AG09319 (cell line): ENCODE data around the gene VRK3.
A peak's percentile ranks its signal among the peaks of the same experiment; 100 is the strongest.

Experiments used
- DNase-seq: peaks from one replicate; pipeline ENCODE4 v3.0.0-alpha.2; 2010; ENCODE audit warnings: low read depth; ENCODE audit errors: extremely low read depth
- TF ChIP-seq, protein P1 (sequence below): IDR thresholded peaks from 2 replicates; pipeline ENCODE4 v1.5.1; 2011; ENCODE audit warnings: low read depth, mild to moderate bottlenecking, inconsistent platforms, low read length, moderate library complexity

The VRK3 gene

DNA sequence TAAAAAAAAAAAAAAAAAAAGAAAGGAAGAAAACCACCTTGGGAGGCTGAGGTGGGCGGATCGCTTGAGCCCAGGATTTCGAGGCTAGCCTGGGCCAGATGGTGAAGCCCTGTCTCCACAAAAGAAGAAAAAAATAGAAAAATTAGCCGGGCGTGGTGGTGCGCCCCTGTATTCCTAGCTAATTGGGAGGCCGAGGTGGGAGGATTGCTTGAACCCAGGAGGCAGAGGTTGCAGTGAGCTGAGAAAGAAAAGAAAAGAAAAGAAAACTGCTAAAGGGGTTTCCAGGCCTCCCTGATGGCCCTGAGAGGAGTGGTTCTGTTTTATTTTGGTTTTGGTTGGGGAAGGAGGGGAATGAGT, 1.4 kb upstream of the VRK3 start:
- no peak for DNase-seq
- TF ChIP-seq, protein P1, sequence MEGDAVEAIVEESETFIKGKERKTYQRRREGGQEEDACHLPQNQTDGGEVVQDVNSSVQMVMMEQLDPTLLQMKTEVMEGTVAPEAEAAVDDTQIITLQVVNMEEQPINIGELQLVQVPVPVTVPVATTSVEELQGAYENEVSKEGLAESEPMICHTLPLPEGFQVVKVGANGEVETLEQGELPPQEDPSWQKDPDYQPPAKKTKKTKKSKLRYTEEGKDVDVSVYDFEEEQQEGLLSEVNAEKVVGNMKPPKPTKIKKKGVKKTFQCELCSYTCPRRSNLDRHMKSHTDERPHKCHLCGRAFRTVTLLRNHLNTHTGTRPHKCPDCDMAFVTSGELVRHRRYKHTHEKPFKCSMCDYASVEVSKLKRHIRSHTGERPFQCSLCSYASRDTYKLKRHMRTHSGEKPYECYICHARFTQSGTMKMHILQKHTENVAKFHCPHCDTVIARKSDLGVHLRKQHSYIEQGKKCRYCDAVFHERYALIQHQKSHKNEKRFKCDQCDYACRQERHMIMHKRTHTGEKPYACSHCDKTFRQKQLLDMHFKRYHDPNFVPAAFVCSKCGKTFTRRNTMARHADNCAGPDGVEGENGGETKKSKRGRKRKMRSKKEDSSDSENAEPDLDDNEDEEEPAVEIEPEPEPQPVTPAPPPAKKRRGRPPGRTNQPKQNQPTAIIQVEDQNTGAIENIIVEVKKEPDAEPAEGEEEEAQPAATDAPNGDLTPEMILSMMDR, result no peak

DNA sequence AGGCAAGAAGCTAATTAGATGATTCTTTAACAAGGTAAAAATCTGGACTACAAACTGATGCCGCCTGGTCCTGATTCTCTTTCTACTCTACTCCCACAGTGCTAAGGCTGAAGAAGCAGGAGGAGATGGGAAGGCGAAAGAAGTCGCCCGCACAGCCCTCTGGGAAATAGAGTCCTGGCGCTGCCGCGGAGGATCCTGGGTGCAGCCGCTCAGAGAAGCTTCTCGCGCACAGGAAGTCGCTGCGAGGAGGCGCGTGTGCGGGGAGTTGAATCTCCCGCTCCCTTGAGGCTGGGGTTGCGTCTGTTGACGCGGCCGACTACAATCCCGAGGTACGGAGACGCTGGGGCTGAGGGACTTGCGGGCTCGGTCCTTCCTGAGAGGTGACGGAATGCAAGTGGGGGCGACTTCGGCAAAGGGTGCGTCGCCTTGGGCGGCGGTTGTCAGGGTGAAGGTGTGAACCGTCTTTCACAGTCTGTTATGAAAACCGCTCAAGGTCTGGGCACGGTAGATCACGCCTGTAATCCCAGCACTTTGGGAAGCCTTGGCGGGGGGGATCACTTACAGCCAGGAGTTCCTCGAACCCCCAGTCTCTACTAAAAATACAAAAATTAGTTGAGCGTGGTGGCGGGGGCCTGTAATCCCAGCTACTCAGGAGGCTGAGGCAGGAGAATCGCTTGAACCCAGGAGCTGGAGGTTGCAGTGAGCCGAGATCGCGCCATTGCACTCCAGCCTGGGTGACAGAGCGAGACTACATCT, 800 bp upstream of the VRK3 start, which contains the start of gene ZNF473:
Gene ZNF473, plus strand, starts transcription at position 212 of the 756 bp plus-strand sequence. CDS start 5,078 bp downstream, outside the sequence.
- peak; percentile 88 for DNase-seq
- TF ChIP-seq, protein P1, result no peak

DNA sequence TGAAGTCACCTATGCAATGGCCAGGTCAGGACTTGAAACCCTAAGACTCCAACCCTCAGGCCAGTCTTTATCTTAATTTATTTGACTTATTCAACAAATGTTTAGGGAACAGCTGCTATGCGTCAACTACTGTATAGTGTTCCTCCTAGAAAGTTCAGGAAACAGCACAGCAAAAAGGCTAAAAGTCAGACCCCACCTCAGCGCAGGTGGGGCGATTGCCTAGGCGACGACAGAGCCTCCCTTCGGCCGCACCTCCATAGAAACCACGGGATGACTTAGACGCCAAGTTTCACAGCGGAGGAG, 502 bp downstream of the VRK3 start:
- TF ChIP-seq, protein P1, result no peak
- no peak for DNase-seq

DNA sequence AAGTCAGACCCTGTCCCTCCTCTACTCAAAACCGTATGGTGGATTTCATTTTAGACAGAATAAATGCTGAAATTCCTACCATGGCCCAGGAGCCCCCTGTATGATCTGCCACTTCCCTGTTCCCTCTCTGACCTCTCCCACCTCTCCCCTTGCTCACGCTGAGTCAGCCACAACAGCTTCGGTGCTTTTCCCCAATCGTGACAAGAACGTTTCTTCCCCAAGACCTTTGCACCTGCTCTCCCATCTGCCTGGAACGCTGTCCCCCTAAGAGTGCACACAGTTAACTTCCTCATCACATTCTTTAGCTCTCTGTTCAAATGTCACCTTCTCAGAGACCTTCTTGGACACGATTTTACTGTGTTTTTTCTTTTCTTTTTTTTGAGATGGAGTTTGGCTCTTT, 2.3 kb downstream of the VRK3 start:
- DNase-seq, result no peak
- TF ChIP-seq, protein P1, result no peak

DNA sequence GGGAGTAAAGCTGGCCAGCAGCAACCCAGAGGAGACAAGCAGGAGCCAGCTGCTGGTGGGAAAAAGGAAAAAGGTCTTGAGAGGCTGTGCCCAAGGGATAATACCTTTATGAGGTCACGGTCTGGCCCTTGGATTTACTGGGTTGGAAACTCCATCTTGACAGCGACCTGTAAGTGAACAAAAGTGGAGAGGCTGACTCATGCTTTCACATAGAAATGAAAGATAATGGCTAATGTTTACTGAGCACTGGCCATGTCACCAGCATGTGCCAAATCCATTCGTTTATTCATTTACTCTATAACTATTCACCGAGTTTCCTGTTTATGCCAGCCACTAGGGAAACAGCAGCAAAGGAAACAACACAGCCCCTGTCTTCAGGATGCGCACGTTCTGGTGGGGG, 4.7 kb downstream of the VRK3 start:
- no peak for DNase-seq
- TF ChIP-seq, protein P1, result no peak

DNA sequence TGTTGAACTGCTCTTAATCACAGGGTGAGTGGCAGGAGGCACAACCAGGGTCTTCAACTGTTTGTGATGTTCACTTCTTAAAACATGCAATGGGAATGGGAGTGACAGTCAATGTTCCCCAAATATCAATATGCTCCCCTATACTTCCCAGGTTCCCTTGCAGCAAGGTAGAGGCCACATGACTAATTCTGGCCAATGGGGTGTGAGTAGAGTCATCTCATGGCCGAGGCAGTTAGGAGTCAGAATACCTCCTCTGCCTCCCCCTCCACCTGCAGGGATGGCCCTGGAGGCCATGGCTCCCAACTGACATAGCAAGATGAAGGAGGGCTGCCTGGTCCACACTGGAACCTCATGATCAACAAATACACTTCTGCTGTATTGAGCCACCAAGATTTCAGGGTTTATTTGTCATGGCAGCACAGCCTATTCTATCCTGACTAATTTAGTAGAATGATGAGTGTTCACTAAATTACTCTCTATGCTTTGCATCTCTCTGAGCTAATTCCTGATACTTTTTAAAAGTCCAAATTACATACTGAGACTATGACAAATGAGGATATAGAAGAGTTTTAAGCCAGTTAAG, 8.9 kb downstream of the VRK3 start:
- DNase-seq, result no peak
- TF ChIP-seq, protein P1, result no peak

DNA sequence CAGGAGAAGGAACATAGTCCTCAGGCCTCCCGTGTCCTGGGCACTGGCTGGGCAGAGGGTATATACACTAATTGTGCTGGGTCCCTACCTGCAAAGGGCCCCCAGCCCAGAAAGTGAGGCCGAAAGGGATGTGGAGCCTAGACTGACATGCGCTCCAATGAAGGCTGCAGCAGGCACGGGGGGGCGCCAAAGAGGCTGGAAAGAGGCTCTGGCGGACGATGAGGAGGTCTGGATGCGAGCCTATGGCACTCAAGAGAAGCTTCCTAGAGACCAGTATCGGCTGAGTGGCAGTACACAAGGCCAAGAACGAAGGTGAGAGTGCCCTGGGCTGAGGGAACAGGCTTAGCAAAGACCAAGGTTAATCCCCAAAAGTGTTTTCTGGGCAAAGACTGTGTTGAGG, 16.6 kb downstream of the VRK3 start:
- TF ChIP-seq, protein P1, result no peak; the same call in 1 of the 2 replicates
- DNase-seq, result no peak
